Duodenal mucosa (tissue), 2 donors: ENCODE results near the gene DKK2.

Experiments used
- H3K27ac ChIP-seq: one replicate; pipeline ENCODE4 v1.7.0; 2013; ENCODE audit warnings: low read depth, low read length
- H3K27me3 ChIP-seq, 2 donors: one replicate each; pipeline ENCODE4 v1.7.0; 2013; ENCODE audit warnings: low read length in 2 of 2, control low read depth in 1 of 2; ENCODE audit not compliant: insufficient read depth in 2 of 2, control insufficient read depth in 1 of 2
- H3K36me3 ChIP-seq, 2 donors: one replicate each; pipeline ENCODE4 v1.7.0; 2013; ENCODE audit warnings: low read length in 2 of 2, control low read depth in 1 of 2; ENCODE audit not compliant: insufficient read depth in 2 of 2, control insufficient read depth in 1 of 2
- H3K4me1 ChIP-seq, 2 donors: one replicate each; pipeline ENCODE4 v1.7.0; 2013; ENCODE audit warnings: low read length in 2 of 2, control low read depth in 1 of 2; ENCODE audit not compliant: insufficient read depth in 2 of 2, control insufficient read depth in 1 of 2
- H3K4me3 ChIP-seq, 2 donors: one replicate each; pipeline ENCODE4 v1.7.0; 2013; ENCODE audit warnings: low read length in 2 of 2, low read depth in 1 of 2
- H3K9ac ChIP-seq, 2 donors: one replicate each; pipeline ENCODE4 v1.7.0; 2013; ENCODE audit warnings: low read length in 2 of 2, low read depth in 1 of 2
- H3K9me3 ChIP-seq, 2 donors: one replicate each; pipeline ENCODE4 v1.7.0; 2013; ENCODE audit warnings: low read length in 2 of 2, control low read depth in 1 of 2; ENCODE audit not compliant: control insufficient read depth in 1 of 2

DKK2 gene

DNA sequence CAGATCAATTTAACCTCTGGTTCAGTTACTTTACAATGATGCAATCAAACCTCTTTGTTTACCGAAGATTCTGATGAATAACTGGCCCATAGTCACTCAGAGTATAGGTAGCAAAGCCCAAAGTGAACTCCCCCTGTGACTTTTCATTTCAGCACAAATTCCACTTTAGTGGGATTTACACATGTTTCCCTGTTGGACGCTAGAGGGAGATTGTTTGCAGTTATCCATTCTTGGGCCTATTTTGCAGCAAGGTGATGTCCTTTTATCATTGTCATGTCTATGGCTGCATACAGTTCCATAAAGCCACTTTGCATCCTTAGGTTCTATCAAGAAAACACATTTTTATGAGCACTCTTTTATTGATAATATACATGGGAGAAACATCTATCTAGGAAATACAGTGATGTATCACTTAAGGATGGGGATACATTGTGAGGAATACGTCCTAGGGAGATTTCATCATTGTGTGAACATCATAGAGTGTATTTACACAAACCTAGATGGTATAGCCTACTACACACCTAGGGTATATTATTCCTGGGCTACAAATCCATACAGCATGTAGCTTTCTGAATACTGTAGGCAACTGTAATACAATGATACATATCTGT is 14.5 kb upstream of the DKK2 start:
- no peaks in the 10 kb centered on the region for H3K4me1 ChIP-seq
- no peak overlapping the region for H3K9ac ChIP-seq
- H3K27ac ChIP-seq, result no peak overlapping the region
- H3K9me3 ChIP-seq, result peaks cover 0 to 9% of the 10 kb centered on the region in 2 donors
- no peaks in the 10 kb centered on the region for H3K27me3 ChIP-seq
- no peak overlapping the region for H3K4me3 ChIP-seq
- H3K36me3 ChIP-seq, result no peaks in the 10 kb centered on the region

- H3K9me3 ChIP-seq, result peaks cover 0 to 9% of the 10 kb centered on the region in 2 donors
- H3K27ac ChIP-seq, result no peak overlapping the region
- no peaks in the 10 kb centered on the region for H3K4me1 ChIP-seq
- no peaks in the 10 kb centered on the region for H3K27me3 ChIP-seq
- no peak overlapping the region for H3K4me3 ChIP-seq
- no peaks in the 10 kb centered on the region for H3K36me3 ChIP-seq
- H3K9ac ChIP-seq, result no peak overlapping the region
These were observed 10.1 kb upstream of the DKK2 start for GRCh38 chr4:107046261-107046660.

GRCh38 chr4:107044170-107044569 is 8.1 kb upstream of the DKK2 start:
- H3K4me3 ChIP-seq, result no peak overlapping the region
- no peak overlapping the region for H3K9ac ChIP-seq
- H3K4me1 ChIP-seq, result no peaks in the 10 kb centered on the region
- peaks cover under 1 to 6% of the 10 kb centered on the region in 2 donors for H3K27me3 ChIP-seq
- peaks cover 0 to 9% of the 10 kb centered on the region in 2 donors for H3K9me3 ChIP-seq
- no peaks in the 10 kb centered on the region for H3K36me3 ChIP-seq
- H3K27ac ChIP-seq, result no peak overlapping the region

DNA sequence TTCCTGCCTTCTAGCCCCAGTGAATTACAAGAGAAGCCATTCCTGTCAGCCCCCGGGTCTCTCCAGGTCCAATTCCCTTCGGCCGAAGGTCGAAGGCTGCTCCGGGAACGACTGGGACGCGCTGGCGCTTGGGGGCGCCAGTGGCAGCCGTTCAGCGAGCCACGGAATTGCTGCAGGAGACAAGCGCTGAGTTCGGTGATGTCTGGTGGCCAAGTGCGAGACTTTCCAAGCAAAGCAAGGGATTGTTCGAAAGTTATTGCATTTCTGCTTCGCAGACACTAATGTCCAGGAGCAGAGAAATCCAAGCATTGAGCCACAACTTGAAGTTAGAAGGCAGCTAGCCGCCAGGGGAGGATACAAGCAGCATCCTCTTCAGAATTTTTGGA is 1.1 kb upstream of the DKK2 start:
- Histone ChIP-seq H3K36me3 (no peaks in the 10 kb centered on the region), H3K9me3 (no peaks in the 10 kb centered on the region), H3K4me1 (no peaks in the 10 kb centered on the region), H3K27ac (no peak overlapping the region), H3K9ac (no peak overlapping the region), H3K27me3 (peaks cover 40 to 56% of the 10 kb centered on the region in 2 donors), H3K4me3 (no peak overlapping the region)

DNA sequence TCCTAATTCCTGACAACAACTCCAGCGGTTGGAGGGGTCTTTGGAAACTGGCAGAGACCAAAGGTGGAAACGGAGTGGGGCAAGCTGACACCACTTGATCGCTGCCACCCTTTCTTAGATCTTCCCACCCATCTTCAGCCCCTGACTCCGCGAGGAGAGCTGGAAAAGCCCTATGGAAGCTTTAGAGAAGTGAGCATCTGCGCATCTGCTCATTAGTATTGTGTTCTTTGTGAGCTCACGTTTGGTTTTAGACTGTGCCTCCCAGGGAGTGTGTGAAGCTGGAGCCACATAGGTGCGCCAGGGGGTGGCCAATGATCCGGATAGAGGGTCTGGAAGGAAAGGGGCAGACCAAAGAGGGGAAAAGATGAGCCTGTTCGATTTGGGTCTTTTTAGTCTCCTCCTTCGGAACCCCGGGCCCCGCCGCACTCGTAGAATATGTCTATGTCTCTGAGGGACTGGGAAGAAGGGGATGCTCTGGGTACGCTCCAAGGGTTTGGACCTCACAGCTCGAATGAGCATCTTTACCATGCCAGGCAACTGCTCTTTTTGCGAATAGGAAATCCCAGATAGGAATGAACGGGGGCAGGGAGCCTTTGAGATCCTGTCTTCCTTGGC is 578 bp upstream of the DKK2 start:
- Histone ChIP-seq H3K9me3 (no peaks in the 10 kb centered on the region), H3K27ac (no peak overlapping the region), H3K36me3 (no peaks in the 10 kb centered on the region), H3K27me3 (peaks cover 40 to 56% of the 10 kb centered on the region in 2 donors), H3K4me3 (peak overlapping the region; percentile 57 to 60), H3K4me1 (no peaks in the 10 kb centered on the region), H3K9ac (no peak overlapping the region)

DNA sequence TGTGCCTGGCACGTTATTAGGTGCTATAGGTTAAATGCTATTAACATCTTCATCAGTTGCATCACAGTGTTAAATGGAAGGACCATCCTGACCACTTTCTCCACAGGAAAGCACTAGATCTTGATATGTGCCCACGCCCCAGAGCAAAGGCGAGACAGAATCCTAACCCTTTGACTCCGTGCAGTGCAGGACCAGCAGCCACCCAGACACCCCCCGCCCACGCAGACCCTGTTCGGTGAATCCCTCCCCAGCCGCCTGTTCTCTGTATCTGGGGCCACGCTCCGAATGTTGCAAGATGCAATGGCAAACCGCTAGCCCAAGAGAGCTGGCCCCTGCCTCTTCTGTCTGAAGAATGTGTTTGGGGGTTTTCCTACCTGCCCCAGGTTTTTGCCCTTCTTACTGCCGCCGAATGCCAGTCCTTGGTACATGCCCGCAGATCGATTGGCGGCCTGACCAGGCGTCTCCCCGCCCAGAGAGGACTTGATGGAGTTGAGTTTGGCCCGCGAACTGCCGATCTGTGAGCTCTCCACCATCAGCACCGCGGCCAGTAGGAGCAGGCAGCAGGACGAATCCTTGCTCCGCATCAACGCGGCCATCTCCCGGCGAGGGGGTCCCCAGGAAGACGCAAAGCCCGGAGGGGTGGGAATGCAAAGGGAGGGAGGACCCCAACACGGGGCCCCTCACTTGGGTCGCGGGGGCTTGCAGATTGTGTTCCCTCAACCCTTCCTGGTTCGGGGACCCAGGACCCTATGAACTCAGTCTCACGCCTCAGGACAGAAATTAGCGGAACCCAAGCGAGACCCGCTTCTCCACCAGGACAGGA is 906 bp downstream of the DKK2 start:
- no peaks in the 10 kb centered on the region for H3K4me1 ChIP-seq
- peak overlapping the region; percentile 57 to 60 for H3K4me3 ChIP-seq
- peaks cover 40 to 56% of the 10 kb centered on the region in 2 donors for H3K27me3 ChIP-seq
- H3K9me3 ChIP-seq, result no peaks in the 10 kb centered on the region
- H3K27ac ChIP-seq, result no peak overlapping the region
- H3K9ac ChIP-seq, result no peak overlapping the region
- H3K36me3 ChIP-seq, result no peaks in the 10 kb centered on the region

DNA sequence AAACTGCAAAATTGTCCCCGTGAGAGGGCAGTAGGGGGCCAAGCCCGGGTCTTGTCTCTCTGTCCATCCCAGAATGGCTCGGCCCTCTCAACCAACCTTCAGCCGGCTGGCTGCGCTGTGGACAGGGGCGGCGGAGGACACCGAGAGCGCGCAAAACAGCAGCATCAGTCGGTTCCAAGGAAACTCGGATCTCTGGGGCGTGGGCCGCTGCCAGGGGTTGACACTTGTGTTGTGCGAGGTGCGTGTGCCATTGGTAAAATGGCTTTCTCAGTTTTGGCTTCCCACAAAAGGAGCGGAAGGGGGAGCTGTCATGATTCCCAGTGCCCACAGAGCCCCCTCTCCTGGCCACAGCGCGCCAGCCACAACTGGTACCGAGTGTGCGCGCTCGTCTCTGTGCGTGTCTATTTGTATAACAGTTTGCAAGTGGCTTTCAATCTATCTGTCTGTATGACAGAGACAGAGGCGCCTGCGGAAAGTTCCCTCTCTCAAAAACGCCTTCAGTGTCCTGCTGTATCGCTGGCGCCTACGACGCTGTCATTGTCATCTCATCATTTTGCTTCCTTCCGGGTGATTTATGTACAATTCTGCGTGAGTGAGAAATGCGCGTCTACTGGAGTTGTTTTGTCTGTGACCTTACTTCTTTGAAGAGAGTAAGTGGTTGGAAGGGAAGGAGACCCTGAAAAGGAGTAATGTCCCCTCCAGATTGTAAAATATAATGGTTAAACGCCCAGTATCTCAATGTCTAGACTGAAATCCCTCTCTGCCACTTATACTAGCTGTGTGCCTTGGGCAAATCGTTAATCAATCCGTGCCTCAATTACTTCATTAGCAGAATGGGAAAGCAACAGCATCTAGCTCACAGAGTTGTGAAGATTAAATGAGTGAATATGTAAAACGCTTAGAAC is 1.8 kb downstream of the DKK2 start:
- no peak overlapping the region for H3K9ac ChIP-seq

GRCh38 chr4:107027379-107027778 is 8.7 kb downstream of the DKK2 start:
- no peaks in the 10 kb centered on the region for H3K9me3 ChIP-seq
- H3K27ac ChIP-seq, result no peak overlapping the region
- H3K9ac ChIP-seq, result no peak overlapping the region
- no peak overlapping the region for H3K4me3 ChIP-seq
- H3K4me1 ChIP-seq, result no peaks in the 10 kb centered on the region
- H3K27me3 ChIP-seq, result no peaks in the 10 kb centered on the region
- H3K36me3 ChIP-seq, result no peaks in the 10 kb centered on the region

More for the DNA sequence above, 1.8 kb downstream of the DKK2 start:
- H3K36me3 ChIP-seq, result no peaks in the 10 kb centered on the region
- peaks cover 40 to 52% of the 10 kb centered on the region in 2 donors for H3K27me3 ChIP-seq
- H3K9me3 ChIP-seq, result no peaks in the 10 kb centered on the region
- no peak overlapping the region for H3K27ac ChIP-seq
- no peak overlapping the region for H3K4me3 ChIP-seq
- H3K4me1 ChIP-seq, result no peaks in the 10 kb centered on the region

DNA sequence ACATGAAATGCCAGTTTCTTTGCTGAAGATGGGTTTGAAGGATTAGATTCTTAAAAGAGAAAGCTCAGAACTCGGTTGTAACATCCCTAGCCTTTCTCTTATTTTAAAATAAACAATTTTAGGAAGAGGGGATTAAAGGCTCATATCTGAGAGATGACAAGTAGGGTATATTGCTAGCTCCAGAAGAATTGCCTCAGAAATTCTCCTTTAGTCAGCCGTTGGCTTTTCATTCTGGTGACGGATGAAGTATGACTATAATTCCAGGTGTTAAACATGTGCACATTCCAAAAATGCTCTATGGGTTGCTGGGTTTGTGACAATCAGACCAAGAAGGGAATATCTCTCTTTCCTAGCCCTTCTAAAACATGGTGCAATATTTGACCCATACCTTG is 17.8 kb downstream of the DKK2 start:
- Histone ChIP-seq H3K9me3 (no peaks in the 10 kb centered on the region), H3K9ac (no peak overlapping the region), H3K4me3 (no peak overlapping the region), H3K27ac (no peak overlapping the region), H3K27me3 (no peaks in the 10 kb centered on the region), H3K4me1 (no peaks in the 10 kb centered on the region), H3K36me3 (no peaks in the 10 kb centered on the region)
